ENCODE data around the gene LRP8.

The LRP8 gene

GRCh38 chr1:53362851-53363642 is 35.2 kb upstream of the LRP8 start:
- H3K4me3 ChIP-seq (ENCODE audit: low read length): no peak overlapping the region
- peak; percentile 55 for DNase-seq (ENCODE audit: low read depth, low spot score)

GRCh38 chr1:53362270-53362669 is 34.4 kb upstream of the LRP8 start:
- DNase-seq (ENCODE audit: low read depth, low spot score): no peak
- H3K4me3 ChIP-seq (ENCODE audit: low read length): no peak overlapping the region

GRCh38 chr1:53361541-53361961 is 33.7 kb upstream of the LRP8 start:
- no peak overlapping the region for H3K4me3 ChIP-seq (ENCODE audit: low read length)
- no peak for DNase-seq (ENCODE audit: low read depth, low spot score)

GRCh38 chr1:53359934-53360276 is 32.0 kb upstream of the LRP8 start:
- no peak overlapping the region for H3K4me3 ChIP-seq (ENCODE audit: low read length)
- DNase-seq (ENCODE audit: low read depth, low spot score): no peak

- no peak for DNase-seq (ENCODE audit: low read depth, low spot score)
Observed at GRCh38 chr1:53359225-53359933, 31.5 kb upstream of the LRP8 start.

GRCh38 chr1:53356637-53357036 is 28.8 kb upstream of the LRP8 start:
- no peak for DNase-seq (ENCODE audit: low read depth, low spot score)

More at GRCh38 chr1:53359225-53359933, 31.5 kb upstream of the LRP8 start:
- H3K4me3 ChIP-seq (ENCODE audit: low read length): no peak overlapping the region

GRCh38 chr1:53354119-53354518 is 26.2 kb upstream of the LRP8 start:
- DNase-seq (ENCODE audit: low read depth, low spot score): no peak
- H3K4me3 ChIP-seq (ENCODE audit: low read length): no peak overlapping the region

More at GRCh38 chr1:53356637-53357036, 28.8 kb upstream of the LRP8 start:
- H3K4me3 ChIP-seq (ENCODE audit: low read length): no peak overlapping the region

GRCh38 chr1:53352561-53352960 is 24.7 kb upstream of the LRP8 start:
- H3K4me3 ChIP-seq (ENCODE audit: low read length): no peak overlapping the region
- DNase-seq (ENCODE audit: low read depth, low spot score): no peak

GRCh38 chr1:53350853-53351767 is 23.2 kb upstream of the LRP8 start:
- no peak overlapping the region for H3K4me3 ChIP-seq (ENCODE audit: low read length)
- no peak for DNase-seq (ENCODE audit: low read depth, low spot score)

- DNase-seq (ENCODE audit: low read depth, low spot score): no peak
- no peak overlapping the region for H3K4me3 ChIP-seq (ENCODE audit: low read length)
Observed at GRCh38 chr1:53349968-53350852, 22.3 kb upstream of the LRP8 start.

- H3K4me3 ChIP-seq (ENCODE audit: low read length): no peak overlapping the region
- no peak for DNase-seq (ENCODE audit: low read depth, low spot score)
Observed at GRCh38 chr1:53349369-53349835, 21.5 kb upstream of the LRP8 start.

GRCh38 chr1:53348486-53349368 is 20.9 kb upstream of the LRP8 start:
- H3K4me3 ChIP-seq (ENCODE audit: low read length): no peak overlapping the region
- no peak for DNase-seq (ENCODE audit: low read depth, low spot score)

GRCh38 chr1:53346814-53347176 is 18.9 kb upstream of the LRP8 start:
- DNase-seq (ENCODE audit: low read depth, low spot score): no peak

GRCh38 chr1:53345996-53346813 is 18.3 kb upstream of the LRP8 start:
- DNase-seq (ENCODE audit: low read depth, low spot score): no peak
- H3K4me3 ChIP-seq (ENCODE audit: low read length): no peak overlapping the region

More at GRCh38 chr1:53346814-53347176, 18.9 kb upstream of the LRP8 start:
- no peak overlapping the region for H3K4me3 ChIP-seq (ENCODE audit: low read length)

- no peak overlapping the region for H3K4me3 ChIP-seq (ENCODE audit: low read length)
- no peak for DNase-seq (ENCODE audit: low read depth, low spot score)
Observed at GRCh38 chr1:53344921-53345838, 17.3 kb upstream of the LRP8 start.
